ENCODE measurements around the gene OCIAD1.
"Not testable (repeated sequence)": the region's sequence is repeated elsewhere in the genome, so short reads cannot be mapped to it uniquely, and the experiment has no call there.

The OCIAD1 gene, protein sequence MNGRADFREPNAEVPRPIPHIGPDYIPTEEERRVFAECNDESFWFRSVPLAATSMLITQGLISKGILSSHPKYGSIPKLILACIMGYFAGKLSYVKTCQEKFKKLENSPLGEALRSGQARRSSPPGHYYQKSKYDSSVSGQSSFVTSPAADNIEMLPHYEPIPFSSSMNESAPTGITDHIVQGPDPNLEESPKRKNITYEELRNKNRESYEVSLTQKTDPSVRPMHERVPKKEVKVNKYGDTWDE

DNA sequence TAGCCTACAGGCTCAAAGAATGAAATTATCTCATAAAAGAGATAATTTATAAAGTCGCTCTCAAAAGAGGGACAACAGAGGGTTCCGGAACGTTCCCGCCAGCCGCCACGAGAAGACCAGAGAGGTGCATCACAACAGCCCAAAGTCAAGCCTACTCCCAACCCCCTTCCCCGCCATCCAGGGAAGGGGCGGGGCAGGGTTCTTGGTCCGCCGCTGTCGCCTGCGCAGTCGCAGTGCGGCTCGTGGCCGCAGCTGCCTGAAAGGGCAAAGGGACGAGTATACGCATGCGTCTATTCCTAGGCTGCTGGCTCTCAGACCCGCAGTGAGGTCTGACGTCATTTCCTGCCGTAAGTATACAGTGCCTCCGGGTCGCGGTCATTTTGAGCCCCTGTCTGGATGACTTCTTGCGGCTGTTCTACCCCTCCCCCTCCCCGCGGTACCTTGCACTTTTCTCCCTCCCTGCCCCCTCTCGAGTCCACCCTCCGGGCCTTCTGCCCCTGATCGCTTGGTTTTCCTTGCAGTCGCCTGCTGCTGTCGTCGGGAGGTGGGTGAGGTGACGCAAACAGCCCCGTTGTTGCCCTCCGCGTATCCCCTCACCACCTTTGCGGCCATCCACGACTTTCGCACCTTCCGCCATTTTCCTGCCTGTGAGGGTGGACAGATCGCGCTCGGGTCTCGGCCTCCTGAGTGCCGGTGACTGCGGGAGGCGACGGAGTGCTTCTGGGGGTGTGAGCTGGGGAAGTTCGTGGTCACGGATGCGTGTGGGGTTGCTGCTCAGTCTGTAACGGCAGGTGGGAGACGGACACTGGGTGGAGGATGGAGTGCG is at the start of gene OCIAD1:
OCIAD1 (plus strand) TSS at position 383 of the 826 bp plus-strand sequence. CDS start 1,537 bp downstream, outside the sequence.
- peak; percentile 87 to 96 for DNase-seq (ENCODE audit: extremely low read depth in 1 of 2, low read depth in 1 of 2)

DNA sequence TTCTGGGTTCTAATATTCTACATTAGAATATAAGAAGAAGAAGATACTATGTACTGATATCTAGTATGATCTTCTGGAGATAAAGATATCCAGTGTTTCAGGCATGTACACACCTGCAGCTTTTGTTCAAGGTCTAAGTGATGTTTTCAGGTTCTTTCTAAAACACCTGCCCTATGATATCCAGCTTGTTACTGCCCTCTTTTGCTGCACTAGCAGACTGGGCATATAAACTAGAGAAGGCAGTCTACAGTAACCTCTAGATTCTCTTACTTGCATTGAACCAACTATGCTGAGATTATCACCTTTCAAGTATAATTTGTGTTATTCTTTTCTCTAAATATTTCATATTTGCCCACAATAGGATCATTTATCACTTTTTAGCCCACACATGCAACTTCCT is 48.9 kb upstream of the OCIAD1 start:
- DNase-seq (ENCODE audit: extremely low read depth in 1 of 2, low read depth in 1 of 2), result no peak

DNA sequence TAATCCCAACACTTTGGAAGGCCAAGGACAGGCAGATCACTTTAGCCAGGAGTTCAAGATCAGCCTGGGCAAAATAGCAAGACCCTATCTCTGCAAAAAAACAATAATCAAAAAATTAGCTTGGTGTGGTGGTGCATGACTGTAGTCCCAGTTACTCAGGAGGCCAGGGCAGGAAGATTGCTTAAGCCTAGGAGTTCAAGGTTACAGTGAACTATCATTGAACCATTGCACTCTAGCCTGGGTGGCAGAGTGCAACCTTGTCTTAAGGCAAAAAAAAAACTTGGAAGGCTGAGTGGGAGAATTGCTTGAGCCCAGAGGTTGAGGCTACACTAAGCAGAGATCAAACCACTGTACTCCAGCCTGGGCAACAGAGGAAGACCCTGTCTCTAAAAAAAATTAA is 45.6 kb upstream of the OCIAD1 start:
- no peak for DNase-seq (ENCODE audit: extremely low read depth in 1 of 2, low read depth in 1 of 2)

DNA sequence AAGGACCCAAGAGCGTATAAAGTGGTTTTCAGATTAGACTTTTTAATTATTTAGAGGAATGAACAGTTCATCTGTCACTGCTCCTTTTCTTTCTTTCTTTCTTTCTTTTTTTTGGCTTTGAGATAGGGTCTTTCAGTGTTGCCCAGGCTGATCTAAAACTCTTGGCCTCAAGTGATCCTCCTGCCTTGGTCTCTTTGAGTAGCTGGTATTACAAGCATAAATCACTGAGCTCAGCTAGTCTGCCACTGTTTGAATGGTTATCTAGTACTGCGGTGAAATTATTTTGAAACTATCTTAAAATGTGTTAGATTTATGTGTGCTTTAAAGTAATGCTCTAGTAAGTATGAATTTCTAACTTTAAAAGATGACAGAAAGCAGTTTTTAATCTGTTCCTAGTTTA is 44.3 kb upstream of the OCIAD1 start:
- no peak for DNase-seq (ENCODE audit: extremely low read depth in 1 of 2, low read depth in 1 of 2)

DNA sequence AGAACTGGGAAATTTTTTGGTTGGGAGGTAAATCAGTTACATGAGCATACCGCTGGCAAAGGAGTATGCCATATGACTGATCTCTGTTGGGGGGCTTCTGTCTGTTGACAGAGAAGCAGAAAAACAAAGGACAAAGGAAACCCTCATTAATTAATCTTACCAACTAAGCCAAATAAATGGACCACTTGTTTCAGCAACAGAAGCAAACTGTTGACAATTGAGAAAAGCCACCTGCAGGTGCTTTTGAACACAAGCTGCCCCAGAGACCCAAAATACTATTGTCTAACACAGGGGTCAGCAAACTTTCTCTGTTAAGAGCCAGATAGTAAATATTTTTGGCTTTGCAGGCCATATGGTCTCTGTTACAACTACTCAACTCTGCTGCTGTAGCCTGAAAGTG is 43.8 kb upstream of the OCIAD1 start:
- no peak for DNase-seq (ENCODE audit: extremely low read depth in 1 of 2, low read depth in 1 of 2)

DNA sequence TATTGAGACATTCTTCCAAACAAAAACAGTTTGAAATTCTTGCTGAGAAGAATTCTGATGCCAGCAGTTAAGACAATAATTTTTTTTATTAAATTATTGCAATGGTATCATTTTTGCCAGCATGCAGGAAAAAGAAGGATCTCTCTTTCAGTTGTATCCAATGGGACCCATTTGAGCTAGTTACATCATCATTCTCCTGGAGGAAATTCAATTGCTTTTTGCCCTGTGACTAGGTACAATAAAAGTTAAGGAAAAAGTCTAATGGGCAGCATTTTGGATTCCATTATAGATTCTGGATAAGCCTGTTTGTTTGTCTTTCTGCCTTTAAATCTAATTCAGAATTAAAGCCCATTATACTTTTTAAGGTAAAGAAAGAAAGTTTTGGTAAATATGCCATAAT is 40.3 kb upstream of the OCIAD1 start:
- DNase-seq (ENCODE audit: extremely low read depth in 1 of 2, low read depth in 1 of 2), result no peak

DNA sequence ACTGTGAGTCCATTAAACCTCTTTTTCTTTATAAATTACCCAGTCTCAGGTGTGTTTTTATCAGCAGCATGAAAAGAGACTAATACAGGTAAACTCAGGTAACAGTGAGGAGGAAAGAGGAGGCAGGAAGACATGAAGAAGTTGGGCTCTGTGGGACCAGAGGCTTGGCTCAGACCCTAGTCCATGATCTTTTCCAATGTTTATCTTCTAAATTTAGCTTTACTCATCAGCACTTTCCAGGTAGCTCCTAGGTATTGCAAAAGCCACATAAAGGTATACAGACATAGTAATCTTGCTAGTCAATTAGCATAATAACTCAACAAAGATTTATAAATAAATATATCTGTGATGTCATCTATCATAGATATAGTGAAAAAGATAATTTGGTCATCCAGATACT is 39.6 kb upstream of the OCIAD1 start:
- no peak for DNase-seq (ENCODE audit: extremely low read depth in 1 of 2, low read depth in 1 of 2)

DNA sequence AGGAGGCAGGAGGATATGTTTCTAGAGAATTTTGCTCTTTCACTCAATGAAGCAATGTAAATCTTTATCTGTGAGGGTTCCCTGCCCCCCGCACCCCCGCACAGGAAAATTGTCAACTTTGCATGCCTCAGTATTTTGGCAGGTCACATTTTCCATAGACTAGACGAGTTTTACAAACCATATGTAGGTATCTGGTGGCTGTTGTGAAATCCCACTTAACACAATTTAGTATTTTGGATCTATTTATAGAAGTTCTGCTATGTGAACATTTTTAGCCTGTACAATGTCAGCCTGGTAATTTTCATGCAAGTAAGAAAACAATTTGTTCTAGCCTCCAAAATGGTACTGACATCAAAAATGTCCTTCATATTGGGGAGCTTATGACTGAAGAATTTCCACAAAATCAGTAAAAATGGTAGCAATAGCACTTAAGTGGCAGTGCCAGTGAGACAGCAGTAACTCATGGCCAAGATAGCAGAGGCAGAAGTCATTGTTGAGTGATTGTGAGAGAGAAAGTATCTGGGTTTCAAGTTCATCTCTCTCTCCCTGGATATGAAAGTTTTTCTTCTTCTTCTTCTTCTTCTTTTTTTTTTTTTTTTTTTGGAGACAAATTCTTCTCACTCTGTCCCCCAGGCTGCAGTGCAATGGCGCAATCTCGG is 38.4 kb upstream of the OCIAD1 start:
- DNase-seq (ENCODE audit: extremely low read depth in 1 of 2, low read depth in 1 of 2), result no peak

DNA sequence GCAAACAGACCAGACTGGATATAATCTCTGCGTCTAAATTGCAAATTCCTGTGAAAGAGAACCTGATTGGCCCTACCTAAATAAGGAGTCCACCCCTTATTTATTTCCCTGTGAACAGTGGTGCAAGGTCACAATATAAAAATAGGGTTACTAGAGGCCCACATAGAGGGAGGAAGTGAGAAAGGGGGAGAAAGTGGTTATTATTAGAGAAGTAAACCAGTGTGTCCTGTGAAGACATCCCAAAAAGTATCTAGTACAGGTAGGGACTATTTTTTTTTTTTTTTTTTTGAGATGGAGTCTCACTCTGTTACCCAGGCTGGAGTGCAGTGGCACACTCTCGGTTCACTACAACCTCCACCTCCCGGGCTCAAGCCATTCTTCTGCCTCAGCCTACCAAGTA is 35.8 kb upstream of the OCIAD1 start:
- no peak for DNase-seq (ENCODE audit: extremely low read depth in 1 of 2, low read depth in 1 of 2)

DNA sequence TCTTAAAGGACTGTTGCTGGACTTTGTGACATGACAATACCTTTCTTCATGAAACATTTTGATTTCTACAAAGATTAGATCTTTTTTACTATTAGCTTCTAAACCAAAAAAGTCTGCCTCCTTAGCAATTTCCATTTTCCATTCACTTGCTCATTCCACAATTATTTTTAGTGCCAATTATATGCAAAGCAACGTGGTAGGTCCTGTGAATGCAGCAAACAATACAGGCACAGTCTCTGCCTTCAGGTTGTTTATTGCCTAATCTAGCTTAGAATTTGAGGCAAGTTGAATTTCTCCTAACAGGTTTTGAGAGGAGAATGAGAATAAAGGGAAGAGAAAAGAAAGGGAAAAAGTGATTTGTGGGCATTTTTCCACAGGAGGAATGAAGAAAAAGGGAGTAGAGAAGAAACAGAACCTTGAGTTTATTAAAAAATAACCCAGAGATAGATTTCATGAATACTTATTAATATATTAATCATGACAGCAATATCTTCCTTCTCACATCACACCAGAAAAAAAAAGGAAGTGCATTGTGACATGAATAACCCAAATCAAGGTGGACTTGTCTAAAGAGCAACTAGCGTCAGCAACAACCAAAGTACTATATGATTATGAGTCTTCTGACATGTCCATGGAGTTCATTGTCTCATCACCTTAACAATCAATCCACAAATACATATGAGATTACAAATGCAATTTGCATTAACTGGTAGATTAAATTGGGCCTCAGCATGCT is 34.5 kb upstream of the OCIAD1 start:
- DNase-seq (ENCODE audit: extremely low read depth in 1 of 2, low read depth in 1 of 2), result no peak

DNA sequence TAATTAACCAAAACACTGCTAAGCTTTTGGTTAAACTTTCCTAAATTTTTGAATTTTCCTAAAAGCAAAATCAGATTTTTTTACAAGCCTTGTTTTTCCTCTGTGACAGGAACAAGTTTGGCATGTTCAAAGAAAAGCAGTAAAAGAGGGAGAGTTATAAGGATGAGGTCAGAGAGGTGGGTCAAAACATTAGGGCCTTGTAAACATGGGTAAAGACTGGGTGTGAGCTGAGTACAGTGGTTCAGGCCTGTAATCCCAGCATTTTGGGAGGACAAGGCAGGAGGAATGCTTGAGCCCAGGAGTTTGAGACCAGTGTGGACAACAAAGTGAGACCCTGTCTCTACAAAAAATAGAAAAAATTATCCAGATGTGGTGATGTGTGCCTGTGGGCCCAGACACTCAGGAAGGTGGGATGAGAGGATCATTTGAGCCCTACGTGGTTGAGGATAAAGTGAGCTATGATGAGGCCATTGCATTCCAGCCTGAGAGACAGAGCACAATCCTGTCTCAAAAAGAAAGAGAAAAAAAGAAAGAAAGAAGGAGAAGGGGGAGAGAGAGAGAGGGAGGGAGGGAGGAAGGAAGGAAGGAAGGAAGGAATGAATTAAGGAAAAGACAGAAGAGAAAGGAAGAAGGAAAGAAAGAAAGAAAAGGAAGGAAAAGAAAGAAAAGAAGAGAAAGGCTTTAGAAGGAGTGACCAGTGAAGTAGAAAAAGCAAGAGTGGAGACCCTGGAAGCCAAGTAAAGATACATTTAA is 33.8 kb upstream of the OCIAD1 start:
- DNase-seq (ENCODE audit: extremely low read depth in 1 of 2, low read depth in 1 of 2), result no peak

DNA sequence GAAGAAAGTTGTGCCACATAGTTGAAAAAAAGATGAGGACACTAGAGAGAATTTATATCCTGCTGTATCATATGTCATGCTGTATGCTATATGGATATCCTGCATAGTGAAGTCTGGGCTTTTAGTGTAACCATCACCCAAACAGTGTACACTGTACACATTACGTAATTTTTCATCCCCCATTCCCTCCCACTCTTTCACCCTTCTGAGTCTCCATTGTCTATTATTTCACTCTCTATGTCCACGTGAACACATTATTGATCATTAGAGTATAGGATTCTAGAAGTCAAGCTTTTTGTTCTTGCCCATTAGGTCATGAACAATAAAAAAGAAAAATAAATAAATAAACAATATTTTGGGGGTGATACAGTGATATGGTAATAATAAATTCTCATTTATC is 32.8 kb upstream of the OCIAD1 start:
- no peak for DNase-seq (ENCODE audit: extremely low read depth in 1 of 2, low read depth in 1 of 2)

DNA sequence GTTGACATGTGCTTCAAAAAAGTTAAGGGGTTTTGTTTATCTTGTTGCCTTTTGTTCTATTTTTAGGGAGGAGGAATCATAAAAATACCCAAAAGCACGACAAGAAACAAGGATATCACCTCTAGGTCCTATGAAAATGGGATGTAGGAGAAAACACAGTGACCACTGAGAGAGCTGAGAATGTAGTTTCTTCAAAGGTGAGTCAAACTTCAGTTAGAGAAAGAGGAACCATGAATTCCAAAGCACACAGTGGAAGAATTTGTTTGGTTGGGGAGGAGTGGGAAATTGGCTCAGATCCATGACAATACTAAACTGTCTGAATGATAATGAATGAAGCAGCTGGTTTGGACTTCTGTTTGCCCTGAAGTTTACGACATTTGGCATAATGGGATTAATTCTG is 31.7 kb upstream of the OCIAD1 start:
- DNase-seq (ENCODE audit: extremely low read depth in 1 of 2, low read depth in 1 of 2), result no peak

DNA sequence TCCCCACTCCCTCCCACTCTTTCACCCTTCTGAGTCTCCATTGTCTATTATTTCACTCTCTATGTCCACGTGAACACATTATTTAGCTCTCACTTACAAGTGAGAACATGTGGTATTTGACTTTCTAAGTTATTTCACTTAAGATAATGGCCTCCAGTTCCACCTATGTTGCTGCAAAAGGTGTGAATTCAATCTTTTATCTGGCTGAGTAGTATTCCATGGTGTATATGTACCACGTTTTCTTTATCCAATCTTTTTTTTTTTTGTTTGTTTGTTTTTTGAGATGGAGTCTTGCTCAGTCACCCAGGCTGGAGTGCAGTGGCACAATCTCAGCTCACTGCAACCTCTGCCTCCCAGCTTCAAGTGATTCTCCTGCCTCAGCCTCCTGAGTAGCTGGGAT is 30.7 kb upstream of the OCIAD1 start:
- not testable (repeated sequence) for DNase-seq (ENCODE audit: extremely low read depth in 1 of 2, low read depth in 1 of 2)

DNA sequence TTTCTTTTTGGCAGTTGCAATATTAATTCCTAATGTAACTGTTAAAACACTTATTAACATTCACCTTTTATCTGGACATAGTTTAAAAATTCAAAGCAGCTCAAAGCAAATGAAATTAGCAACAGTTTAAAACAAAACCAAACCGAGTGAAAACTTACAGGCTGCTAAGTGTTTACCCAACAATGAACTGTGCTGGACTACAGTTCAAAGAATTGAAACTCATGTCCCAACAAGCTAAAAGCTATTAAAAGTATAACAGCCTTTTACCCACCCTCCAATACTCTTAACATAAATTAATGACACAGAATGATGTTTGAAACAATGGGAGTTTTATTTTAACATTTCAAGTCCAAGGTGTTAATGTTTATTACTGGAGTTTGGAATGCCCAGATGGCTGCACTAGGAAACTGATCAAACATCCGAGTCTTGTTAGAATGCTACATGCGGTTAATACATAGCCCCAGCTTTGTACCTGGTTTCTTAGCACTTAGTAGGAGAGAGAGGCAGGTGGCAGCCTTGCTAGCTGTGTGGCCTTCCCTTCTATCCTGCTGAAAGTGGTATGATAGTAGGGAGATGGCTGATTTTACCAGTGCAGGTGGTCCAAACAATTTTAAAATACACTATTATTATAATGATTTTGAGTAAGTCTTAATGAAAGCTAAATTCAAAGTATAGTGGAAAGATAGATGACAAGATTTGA is 29.7 kb upstream of the OCIAD1 start:
- DNase-seq (ENCODE audit: extremely low read depth in 1 of 2, low read depth in 1 of 2), result no peak

DNA sequence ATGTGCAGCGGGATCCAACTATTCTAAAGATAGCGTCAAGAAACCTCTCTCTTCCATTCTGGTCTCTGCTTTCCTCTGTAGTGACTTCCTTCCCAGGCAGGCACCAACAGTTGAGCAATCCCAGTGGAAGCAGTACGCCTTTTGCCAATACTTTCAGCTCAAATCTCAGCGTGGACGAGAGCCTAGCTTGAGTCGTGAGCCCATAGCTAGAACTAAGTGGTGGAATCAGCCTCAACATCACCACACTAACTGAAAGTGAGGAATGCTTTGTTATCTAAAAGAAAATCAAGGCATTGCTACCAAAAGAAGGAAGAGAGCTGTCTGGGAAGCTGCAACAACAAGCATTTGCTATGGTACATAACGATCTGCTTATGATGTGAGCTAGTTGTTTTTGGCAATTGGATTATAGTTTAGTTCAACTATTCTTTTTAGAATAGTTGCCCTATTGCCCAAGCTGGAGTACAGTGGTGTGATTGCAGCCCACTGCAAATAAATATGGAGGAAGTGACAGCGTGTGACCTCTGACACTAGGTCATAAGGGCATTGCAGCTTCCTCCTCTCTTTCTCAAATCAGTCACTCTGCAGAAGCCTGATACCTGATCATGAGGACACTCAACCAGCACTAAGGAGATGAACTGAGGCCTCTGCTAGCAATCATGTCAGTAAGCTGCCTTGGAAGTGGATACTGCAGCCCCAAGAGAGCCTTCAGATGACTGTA is 26.1 kb upstream of the OCIAD1 start:
- no peak for DNase-seq (ENCODE audit: extremely low read depth in 1 of 2, low read depth in 1 of 2)

DNA sequence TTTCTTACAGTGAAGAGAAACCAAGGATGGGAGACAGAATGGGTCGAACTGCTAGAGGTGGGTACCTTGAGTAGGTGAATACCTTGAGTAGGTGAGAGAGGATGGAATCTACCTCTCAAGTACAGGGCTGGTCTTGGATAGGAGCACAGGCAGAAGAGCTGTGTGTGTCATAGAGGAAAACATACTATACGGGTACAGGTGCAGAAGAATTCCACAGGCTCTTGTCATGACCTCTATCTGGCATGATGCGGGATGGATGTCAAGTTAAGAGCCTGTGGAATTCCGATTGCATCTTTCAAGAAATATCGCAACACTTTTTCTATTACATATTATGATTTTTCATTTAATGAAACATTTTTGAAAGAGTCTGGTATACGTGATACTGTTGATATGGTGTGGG is 18.0 kb upstream of the OCIAD1 start:
- no peak for DNase-seq (ENCODE audit: extremely low read depth in 1 of 2, low read depth in 1 of 2)

DNA sequence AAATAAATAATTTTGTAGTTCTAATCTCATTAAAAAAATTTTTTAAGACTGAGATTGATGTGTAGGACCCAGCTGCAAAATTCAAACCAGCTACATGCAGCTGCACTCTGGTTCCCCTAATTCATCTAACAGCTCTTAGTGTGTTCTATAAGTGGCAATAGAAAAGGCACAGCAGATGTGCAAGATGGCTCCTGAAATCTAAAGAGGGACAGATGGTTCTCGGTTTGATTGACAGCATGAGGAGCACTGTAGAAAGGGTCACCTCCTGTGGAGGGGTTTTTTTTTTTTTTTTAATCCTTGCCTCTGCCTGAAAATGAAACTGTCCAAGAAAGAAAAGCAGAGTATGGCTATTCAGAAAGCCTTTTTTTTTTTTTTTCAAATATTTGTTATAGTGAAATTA is 16.9 kb upstream of the OCIAD1 start:
- no peak for DNase-seq (ENCODE audit: extremely low read depth in 1 of 2, low read depth in 1 of 2)

DNA sequence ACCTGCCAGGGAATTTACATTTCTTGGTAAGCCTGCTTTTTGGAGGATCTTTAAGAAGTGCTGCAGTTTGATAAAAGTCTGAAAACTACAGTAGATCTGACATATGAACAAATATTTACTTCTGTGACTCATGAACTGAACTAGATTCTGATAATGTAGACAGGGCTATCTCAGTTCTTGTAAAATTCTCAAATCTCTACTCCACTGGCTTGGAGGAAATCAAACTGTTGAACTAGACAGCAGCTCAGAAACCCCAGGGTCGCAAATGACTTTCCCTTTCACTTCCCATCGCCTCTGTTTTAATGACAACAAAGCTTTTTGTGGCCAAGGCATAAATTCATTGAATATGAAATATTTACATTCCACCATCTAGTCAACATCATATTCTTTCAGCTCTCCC is 15.4 kb upstream of the OCIAD1 start:
- DNase-seq (ENCODE audit: extremely low read depth in 1 of 2, low read depth in 1 of 2), result no peak

All from stimulated activated CD8-positive, alpha-beta memory T cell treated with anti-CD3 and anti-CD28 coated beads, Interleukin-7, amount 100 ng/mL, for 48 hours (primary cell).